Ammon's horn (tissue), 1 donor: ENCODE data around the gene ZNF529.

Experiments used
- DNase-seq: peaks from one replicate; pipeline ENCODE4 v3.0.0-alpha.2; 2016; ENCODE audit warnings: low spot score

ZNF529 gene

DNA sequence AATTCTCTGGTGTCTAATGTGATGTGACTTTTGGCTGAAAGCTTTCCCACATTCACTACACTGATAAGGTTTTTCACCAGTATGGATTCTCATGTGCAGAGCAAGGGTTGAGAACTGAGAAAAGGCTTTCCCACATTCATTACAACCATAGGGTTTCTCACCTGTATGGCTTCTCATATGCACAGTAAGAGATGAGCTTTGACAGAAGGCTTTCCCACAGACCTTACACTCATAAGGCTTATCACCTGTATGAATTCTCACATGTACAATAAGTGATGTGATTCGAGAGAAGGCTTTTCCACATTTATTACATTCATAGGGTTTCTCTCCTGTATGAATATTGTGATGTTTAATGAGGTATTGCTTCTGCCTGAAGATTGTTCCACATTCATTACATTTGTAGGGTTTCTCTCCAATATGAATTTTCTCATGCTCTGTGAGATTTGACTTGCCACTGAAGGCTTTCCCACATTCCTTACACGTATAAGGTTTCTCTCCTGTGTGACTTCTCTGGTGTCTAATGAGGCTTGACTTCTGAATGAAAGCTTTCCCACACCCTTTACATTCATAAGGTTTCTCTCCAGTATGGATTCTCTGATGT, 59.0 kb downstream of the ZNF529 start:
- DNase-seq: no peak

DNA sequence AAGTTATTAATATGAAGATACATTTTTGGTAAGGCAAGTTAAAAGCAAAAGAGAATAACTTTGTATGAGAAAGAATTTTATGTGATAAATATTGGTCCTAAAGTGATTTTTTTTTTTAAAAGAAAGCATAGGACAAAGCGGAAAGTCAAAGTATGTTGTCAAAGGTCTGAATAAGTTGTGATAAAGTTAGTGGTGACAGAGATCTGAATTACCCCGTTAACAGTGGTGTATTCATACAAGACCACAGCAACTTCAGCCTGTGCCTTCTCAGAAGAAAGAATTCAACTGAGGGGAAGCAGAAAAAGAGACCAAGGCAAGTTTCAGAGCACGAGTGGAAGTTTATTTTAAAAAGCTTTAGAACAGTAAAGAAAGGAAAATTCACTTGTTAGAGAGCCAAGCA, 64.8 kb downstream of the ZNF529 start:
- DNase-seq: no peak

DNA sequence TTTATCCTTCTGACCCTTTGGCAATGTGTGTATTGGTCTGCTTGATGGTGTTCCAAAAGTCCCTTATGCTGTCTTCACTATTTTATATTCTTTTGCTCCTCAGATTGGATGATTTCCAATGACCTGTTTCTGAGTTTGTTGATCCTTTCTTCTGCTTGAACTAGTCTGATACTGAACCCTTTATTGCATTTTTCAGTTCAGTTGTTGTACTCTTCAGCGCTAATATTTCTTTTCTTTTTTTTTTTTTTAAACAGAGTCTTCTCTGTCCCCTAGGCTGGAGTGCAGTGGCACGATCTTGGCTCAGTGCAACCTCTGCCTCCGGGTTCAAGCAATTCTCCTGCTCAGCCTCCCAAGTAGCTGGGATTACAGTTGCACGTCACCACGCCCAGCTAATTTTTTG, 71.1 kb downstream of the ZNF529 start:
- DNase-seq: no peak

DNA sequence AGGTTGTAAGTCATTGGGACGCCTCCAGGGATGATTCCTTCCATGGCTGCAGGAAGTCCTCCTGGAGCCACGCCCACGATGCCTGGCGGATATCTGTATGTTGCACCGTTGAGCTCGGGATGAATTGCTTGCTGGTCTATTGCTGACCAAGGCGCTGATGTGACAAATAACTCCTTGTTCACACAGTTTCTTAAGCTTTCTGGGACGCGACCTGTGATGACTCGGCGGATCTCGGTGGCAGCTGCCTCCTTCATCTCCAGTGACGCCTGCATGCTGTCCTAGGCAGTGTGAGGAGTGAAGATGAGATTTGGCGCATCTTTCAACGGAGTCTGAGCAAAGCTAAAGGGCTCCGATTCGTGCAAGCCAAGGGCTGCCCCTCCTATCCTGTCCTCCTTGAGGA, 76.1 kb downstream of the ZNF529 start:
- DNase-seq: no peak
